Measurements from ENCODE around the gene ZNF860. TPM values are rescaled to one million over a fixed set of nuclear protein-coding genes. Genes with fewer than 3 reads are reported as not detected.
A peak's percentile ranks its signal among the peaks of the same experiment; 100 is the strongest.

The ZNF860 gene
- total and polyA plus RNA-seq, 4 donors, result 0.25 to 1.8 (median 0.48) TPM

DNA sequence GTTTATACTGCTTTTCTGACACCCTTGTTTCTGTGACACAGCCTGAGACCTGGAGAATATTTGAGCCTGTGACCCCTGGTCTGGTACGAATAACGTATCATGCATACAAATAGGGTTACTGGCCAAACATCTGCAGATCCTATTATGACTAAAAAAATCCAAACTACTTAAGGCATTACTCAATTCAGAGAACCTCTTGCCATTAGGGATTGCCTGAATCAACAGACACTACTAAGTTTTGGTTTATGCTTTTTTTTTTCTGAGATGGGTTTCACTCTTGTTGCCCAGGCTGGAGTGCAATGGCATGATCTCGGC is 35.9 kb upstream of the ZNF860 start:
- Histone ChIP-seq H3K4me3 (ENCODE audit: low read length in 2 of 2) (no peak overlapping the region), H3K27me3 (ENCODE audit: control insufficient read depth in 1 of 2, insufficient read depth in 2 of 2, low read length in 1 of 2) (no peaks in the 10 kb centered on the region), H3K27ac (ENCODE audit: low read depth in 1 of 2, low read length in 2 of 2) (no peak overlapping the region), H3K9me3 (ENCODE audit: control insufficient read depth, low read length) (no peaks in the 10 kb centered on the region), H3K4me1 (ENCODE audit: control insufficient read depth in 1 of 2, insufficient read depth in 2 of 2, low read length in 2 of 2) (peaks cover 5 to 6% of the 10 kb centered on the region in 2 donors), H3K36me3 (ENCODE audit: control insufficient read depth in 1 of 2, insufficient read depth in 2 of 2, low read length in 1 of 2) (no peaks in the 10 kb centered on the region)
- 73 to 81% methylated on average over 3 of the region's 3 CpGs for WGBS, 2 donors
- intact Hi-C loops (cut with DNase I), result no loop called here
- peak; percentile 47 for ATAC-seq (ENCODE audit: low FRiP score)
- no peak for DNase-seq

DNA sequence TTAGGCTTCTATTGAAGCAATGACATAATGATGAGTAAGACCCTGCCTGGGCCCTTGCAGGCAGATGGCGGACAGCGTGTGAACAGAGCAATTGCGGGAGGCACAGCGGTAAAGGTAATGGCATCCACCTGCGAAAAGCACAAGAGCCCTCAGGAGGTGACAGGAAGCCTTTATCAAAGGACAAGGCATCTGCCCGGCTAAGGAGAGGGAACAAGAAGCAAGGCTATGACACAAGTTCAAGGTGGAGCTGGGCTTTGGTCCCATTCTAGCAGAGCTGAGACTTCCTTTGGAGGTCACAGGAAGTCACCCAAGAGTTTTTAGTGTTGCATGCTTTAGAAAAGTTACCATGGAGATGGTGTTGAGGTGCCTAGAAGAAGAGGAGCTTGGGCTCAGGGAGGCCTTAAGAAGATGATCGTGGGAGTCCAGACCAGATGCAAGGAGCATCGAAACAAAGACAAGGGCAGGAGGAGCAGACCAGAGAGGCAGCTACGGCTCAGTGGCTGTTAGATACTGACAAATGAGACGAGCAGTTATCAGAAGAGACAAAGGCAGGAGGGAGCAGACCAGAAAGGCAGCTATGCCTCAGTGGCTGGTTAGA is 35.0 kb upstream of the ZNF860 start:
- Histone ChIP-seq H3K27ac (ENCODE audit: low read depth in 1 of 2, low read length in 2 of 2) (no peak overlapping the region), H3K9me3 (ENCODE audit: control insufficient read depth, low read length) (no peaks in the 10 kb centered on the region), H3K4me3 (ENCODE audit: low read length in 2 of 2) (no peak overlapping the region), H3K4me1 (ENCODE audit: control insufficient read depth in 1 of 2, insufficient read depth in 2 of 2, low read length in 2 of 2) (peaks cover under 1 to 2% of the 10 kb centered on the region in 2 donors), H3K36me3 (ENCODE audit: control insufficient read depth in 1 of 2, insufficient read depth in 2 of 2, low read length in 1 of 2) (no peaks in the 10 kb centered on the region), H3K27me3 (ENCODE audit: control insufficient read depth in 1 of 2, insufficient read depth in 2 of 2, low read length in 1 of 2) (no peaks in the 10 kb centered on the region)
- ATAC-seq (ENCODE audit: low FRiP score) (no peak), DNase-seq (no peak)
- 95% methylated on average over 10 of the region's 10 CpGs for WGBS, 2 donors
- intact Hi-C loops (cut with DNase I), result no loop called here

DNA sequence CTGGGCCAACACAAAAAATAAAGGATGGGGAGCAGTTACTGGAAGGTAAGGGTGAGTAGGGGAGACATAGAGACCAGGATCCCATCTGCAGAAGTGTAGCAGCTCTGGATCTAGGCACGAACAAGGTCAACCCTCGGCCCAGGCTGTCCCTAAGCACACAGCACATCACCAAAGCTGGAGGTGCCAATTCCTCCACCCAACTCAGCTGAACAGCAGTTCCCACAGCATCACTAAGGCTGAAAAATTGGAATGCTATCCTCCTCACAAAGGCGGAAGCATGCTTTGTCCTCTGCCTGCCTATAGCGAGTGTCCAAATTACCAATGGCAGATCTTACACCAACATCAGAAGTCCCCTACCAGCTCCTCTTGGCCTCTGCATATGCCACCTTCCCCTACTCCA is 34.4 kb upstream of the ZNF860 start:
- intact Hi-C loops (cut with DNase I), result no loop called here
- DNase-seq, result no peak
- ATAC-seq (ENCODE audit: low FRiP score), result peak; percentile 41
- Histone ChIP-seq H3K9me3 (ENCODE audit: control insufficient read depth, low read length) (no peaks in the 10 kb centered on the region), H3K4me1 (ENCODE audit: control insufficient read depth in 1 of 2, insufficient read depth in 2 of 2, low read length in 2 of 2) (peaks cover 0 to 2% of the 10 kb centered on the region in 2 donors), H3K27me3 (ENCODE audit: control insufficient read depth in 1 of 2, insufficient read depth in 2 of 2, low read length in 1 of 2) (no peaks in the 10 kb centered on the region), H3K27ac (ENCODE audit: low read depth in 1 of 2, low read length in 2 of 2) (no peak overlapping the region), H3K36me3 (ENCODE audit: control insufficient read depth in 1 of 2, insufficient read depth in 2 of 2, low read length in 1 of 2) (no peaks in the 10 kb centered on the region), H3K4me3 (ENCODE audit: low read length in 2 of 2) (no peak overlapping the region)
- 92 to 95% methylated on average over 4 of the region's 4 CpGs for WGBS, 2 donors

DNA sequence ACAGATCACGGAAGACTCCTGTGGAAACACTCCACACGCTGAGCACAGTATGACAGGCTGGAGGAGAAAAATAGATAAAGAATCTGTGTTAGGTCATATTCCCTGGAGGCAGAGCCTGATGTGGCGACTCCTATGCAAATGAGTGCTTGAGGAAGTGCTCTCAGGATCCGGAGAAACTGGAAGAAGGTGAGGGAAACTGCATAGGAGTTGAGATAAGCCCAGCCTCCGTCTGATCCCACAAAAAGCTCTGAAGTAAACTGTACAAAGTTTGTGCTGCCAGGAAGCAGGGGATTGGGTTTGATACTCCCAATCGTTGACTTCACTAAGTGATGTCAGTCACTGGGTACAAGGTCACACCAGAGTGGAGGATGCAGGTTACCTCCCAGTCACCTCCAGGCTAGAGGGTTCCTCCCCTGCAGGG is 33.9 kb upstream of the ZNF860 start:
- Histone ChIP-seq H3K27ac (ENCODE audit: low read depth in 1 of 2, low read length in 2 of 2) (no peak overlapping the region), H3K4me3 (ENCODE audit: low read length in 2 of 2) (no peak overlapping the region), H3K36me3 (ENCODE audit: control insufficient read depth in 1 of 2, insufficient read depth in 2 of 2, low read length in 1 of 2) (no peaks in the 10 kb centered on the region), H3K27me3 (ENCODE audit: control insufficient read depth in 1 of 2, insufficient read depth in 2 of 2, low read length in 1 of 2) (no peaks in the 10 kb centered on the region), H3K9me3 (ENCODE audit: control insufficient read depth, low read length) (no peaks in the 10 kb centered on the region), H3K4me1 (ENCODE audit: control insufficient read depth in 1 of 2, insufficient read depth in 2 of 2, low read length in 2 of 2) (peaks cover 0 to 2% of the 10 kb centered on the region in 2 donors)
- ATAC-seq (ENCODE audit: low FRiP score) (peak; percentile 16), DNase-seq (no peak)
- intact Hi-C loops (cut with DNase I), result no loop called here
- WGBS, 2 donors, result 79 to 82% methylated on average over 6 of the region's 6 CpGs

DNA sequence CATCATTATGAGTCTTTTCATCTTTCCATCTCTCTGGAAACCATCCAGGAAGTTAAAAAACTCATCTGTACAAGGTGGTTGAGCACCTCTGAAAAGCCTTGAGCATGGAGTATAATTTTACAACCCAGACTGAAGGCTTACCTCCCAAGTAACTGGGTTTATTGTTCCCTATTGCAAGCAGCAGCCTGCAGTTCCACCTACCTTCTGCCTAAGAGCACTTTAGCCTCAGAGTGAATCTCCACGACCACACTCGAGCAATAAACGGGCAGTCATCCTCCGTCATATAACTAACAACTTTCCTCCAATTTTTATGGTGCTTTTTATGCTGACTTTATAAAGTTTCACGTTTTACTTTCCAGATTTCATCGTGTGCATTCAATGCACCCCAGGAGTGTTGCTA is 33.3 kb upstream of the ZNF860 start:
- Histone ChIP-seq H3K4me1 (ENCODE audit: control insufficient read depth in 1 of 2, insufficient read depth in 2 of 2, low read length in 2 of 2) (peaks cover 0 to 2% of the 10 kb centered on the region in 2 donors), H3K36me3 (ENCODE audit: control insufficient read depth in 1 of 2, insufficient read depth in 2 of 2, low read length in 1 of 2) (no peaks in the 10 kb centered on the region), H3K9me3 (ENCODE audit: control insufficient read depth, low read length) (no peaks in the 10 kb centered on the region), H3K27ac (ENCODE audit: low read depth in 1 of 2, low read length in 2 of 2) (no peak overlapping the region), H3K4me3 (ENCODE audit: low read length in 2 of 2) (no peak overlapping the region), H3K27me3 (ENCODE audit: control insufficient read depth in 1 of 2, insufficient read depth in 2 of 2, low read length in 1 of 2) (no peaks in the 10 kb centered on the region)
- intact Hi-C loops (cut with DNase I), result no loop called here
- ATAC-seq (ENCODE audit: low FRiP score) (no peak), DNase-seq (no peak)
- 88 to 90% methylated on average over 6 of the region's 6 CpGs for WGBS, 2 donors

DNA sequence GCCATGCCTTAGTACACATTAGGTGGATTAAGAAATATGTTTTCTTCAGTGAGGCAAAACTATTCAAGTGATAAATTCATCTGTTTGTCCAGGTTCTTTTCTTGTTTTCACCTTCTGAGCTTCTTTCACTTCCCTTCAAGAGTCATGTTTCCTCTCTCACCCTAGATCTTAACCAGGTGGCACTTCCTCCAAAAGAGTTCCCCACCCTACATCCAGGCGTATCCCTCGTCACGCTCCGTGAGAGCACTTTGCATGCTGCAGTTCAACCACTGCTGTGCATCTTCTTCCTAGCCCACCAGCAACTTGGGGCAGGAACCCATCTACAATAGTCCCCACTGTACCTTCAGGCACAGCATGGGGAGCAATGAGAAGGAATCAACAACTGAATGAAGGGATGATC is 29.3 kb upstream of the ZNF860 start:
- Histone ChIP-seq H3K9me3 (ENCODE audit: control insufficient read depth, low read length) (peaks cover 3% of the 10 kb centered on the region), H3K27me3 (ENCODE audit: control insufficient read depth in 1 of 2, insufficient read depth in 2 of 2, low read length in 1 of 2) (no peaks in the 10 kb centered on the region), H3K4me3 (ENCODE audit: low read length in 2 of 2) (no peak overlapping the region), H3K36me3 (ENCODE audit: control insufficient read depth in 1 of 2, insufficient read depth in 2 of 2, low read length in 1 of 2) (peaks cover 0 to 2% of the 10 kb centered on the region in 2 donors), H3K27ac (ENCODE audit: low read depth in 1 of 2, low read length in 2 of 2) (no peak overlapping the region), H3K4me1 (ENCODE audit: control insufficient read depth in 1 of 2, insufficient read depth in 2 of 2, low read length in 2 of 2) (peaks cover 0 to under 1% of the 10 kb centered on the region in 2 donors)
- DNase-seq (no peak), ATAC-seq (ENCODE audit: low FRiP score) (no peak)
- 95 to 96% methylated on average over 4 of the region's 4 CpGs for WGBS, 2 donors
- intact Hi-C loops (cut with DNase I), result no loop called here

DNA sequence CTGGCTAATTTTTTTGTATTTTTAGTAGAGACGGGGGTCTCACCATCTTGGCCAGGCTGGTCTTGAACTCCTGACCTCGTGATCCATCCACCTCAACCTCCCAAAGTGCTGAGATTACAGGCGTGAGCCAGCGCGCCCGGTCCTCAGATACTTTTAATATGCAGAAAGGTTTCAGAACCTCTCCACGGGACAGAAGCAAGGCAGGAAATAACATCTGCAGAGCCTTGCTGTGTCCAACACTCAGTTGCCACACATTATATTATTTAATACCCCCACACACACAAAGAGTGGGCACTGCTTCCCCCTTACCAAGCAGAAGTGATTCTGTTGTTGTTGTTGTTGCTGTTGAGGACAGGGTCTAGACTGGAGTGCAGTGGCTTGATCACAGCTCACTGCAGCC is 28.5 kb upstream of the ZNF860 start:
- WGBS, 2 donors, result 92% methylated on average over 7 of the region's 7 CpGs
- peaks cover 3% of the 10 kb centered on the region for H3K9me3 ChIP-seq (ENCODE audit: control insufficient read depth, low read length)
- peaks cover 0 to 2% of the 10 kb centered on the region in 2 donors for H3K36me3 ChIP-seq (ENCODE audit: control insufficient read depth in 1 of 2, insufficient read depth in 2 of 2, low read length in 1 of 2)
- no peak overlapping the region for H3K27ac ChIP-seq (ENCODE audit: low read depth in 1 of 2, low read length in 2 of 2)
- ATAC-seq (ENCODE audit: low FRiP score) (no peak), DNase-seq (no peak)
- intact Hi-C loops (cut with DNase I), result no loop called here
- no peaks in the 10 kb centered on the region for H3K27me3 ChIP-seq (ENCODE audit: control insufficient read depth in 1 of 2, insufficient read depth in 2 of 2, low read length in 1 of 2)
- no peak overlapping the region for H3K4me3 ChIP-seq (ENCODE audit: low read length in 2 of 2)
- H3K4me1 ChIP-seq (ENCODE audit: control insufficient read depth in 1 of 2, insufficient read depth in 2 of 2, low read length in 2 of 2), result peaks cover 0 to 2% of the 10 kb centered on the region in 2 donors

DNA sequence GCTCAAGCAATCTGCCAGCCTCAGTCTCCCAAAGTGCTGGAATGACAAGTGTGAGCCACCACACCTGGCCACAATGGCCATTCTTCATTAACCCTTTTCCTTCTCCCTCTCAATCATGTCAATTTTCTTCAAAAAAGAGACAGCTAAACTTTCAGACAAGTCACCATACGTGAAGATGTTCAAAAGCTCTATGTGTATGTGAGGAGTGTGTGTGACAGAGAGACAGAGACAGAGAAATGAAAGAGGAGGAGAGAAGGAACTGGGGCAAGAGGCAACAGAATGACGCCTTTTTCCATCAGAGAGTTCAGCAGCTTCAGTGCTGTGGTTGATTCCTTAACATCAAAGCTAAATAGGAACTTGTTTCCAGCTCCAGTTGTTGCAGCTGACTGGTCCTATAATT is 27.9 kb upstream of the ZNF860 start:
- H3K27me3 ChIP-seq (ENCODE audit: control insufficient read depth in 1 of 2, insufficient read depth in 2 of 2, low read length in 1 of 2), result no peaks in the 10 kb centered on the region

DNA sequence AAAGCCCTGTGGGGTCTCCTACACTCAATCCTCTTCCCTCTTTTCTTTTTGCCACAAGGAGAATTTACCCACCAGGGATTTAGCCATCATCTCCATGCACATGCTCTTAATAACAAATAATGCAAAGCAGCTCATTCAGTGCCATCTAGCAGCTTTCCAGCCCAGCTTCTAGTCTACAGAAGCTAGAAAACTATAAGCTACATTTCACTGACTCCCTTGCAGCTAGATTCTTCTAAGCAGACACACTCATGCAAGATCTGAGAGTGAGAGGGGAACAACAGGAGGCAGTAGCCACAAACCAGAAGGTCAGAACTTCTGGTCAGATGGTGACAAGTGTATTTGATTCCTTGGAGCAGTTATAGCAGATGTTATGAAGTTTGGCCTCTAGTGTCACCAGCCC is 26.0 kb upstream of the ZNF860 start:
- intact Hi-C loops (cut with DNase I), result no loop called here
- Histone ChIP-seq H3K27ac (ENCODE audit: low read depth in 1 of 2, low read length in 2 of 2) (no peak overlapping the region), H3K9me3 (ENCODE audit: control insufficient read depth, low read length) (peaks cover 3% of the 10 kb centered on the region), H3K4me3 (ENCODE audit: low read length in 2 of 2) (no peak overlapping the region), H3K36me3 (ENCODE audit: control insufficient read depth in 1 of 2, insufficient read depth in 2 of 2, low read length in 1 of 2) (peaks cover 0 to 2% of the 10 kb centered on the region in 2 donors), H3K27me3 (ENCODE audit: control insufficient read depth in 1 of 2, insufficient read depth in 2 of 2, low read length in 1 of 2) (no peaks in the 10 kb centered on the region), H3K4me1 (ENCODE audit: control insufficient read depth in 1 of 2, insufficient read depth in 2 of 2, low read length in 2 of 2) (peaks cover 6 to 7% of the 10 kb centered on the region in 2 donors)
- no peak for DNase-seq
- ATAC-seq (ENCODE audit: low FRiP score), result no peak

More for the DNA sequence above, 27.9 kb upstream of the ZNF860 start:
- WGBS, 2 donors, result 97 to 98% methylated on average over 2 of the region's 2 CpGs
- no peak overlapping the region for H3K4me3 ChIP-seq (ENCODE audit: low read length in 2 of 2)
- no peak overlapping the region for H3K27ac ChIP-seq (ENCODE audit: low read depth in 1 of 2, low read length in 2 of 2)
- H3K4me1 ChIP-seq (ENCODE audit: control insufficient read depth in 1 of 2, insufficient read depth in 2 of 2, low read length in 2 of 2), result peaks cover 2% of the 10 kb centered on the region in 2 donors
- peaks cover 3% of the 10 kb centered on the region for H3K9me3 ChIP-seq (ENCODE audit: control insufficient read depth, low read length)
- intact Hi-C loops (cut with DNase I), result no loop called here
- no peak for DNase-seq
- H3K36me3 ChIP-seq (ENCODE audit: control insufficient read depth in 1 of 2, insufficient read depth in 2 of 2, low read length in 1 of 2), result peaks cover 0 to 2% of the 10 kb centered on the region in 2 donors
- no peak for ATAC-seq (ENCODE audit: low FRiP score)
